Measurements from ENCODE around the gene FETUB. TPM values are rescaled to one million over a fixed set of nuclear protein-coding genes. Genes with fewer than 3 reads are reported as not detected.
"Not testable (repeated sequence)": the region's sequence is repeated elsewhere in the genome, so short reads cannot be mapped to it uniquely, and the experiment has no call there.

FETUB gene
- total and polyA plus RNA-seq, 9 donors: 0.04 to 0.55 (median 0.12) TPM; not detected in 4

GRCh38 chr3:186693843-186694242 is 53.6 kb downstream of the FETUB start:
- no CpG with 5 or more reads among the region's 3 CpGs for WGBS (ENCODE audit: insufficient coverage)
- Histone ChIP-seq H3K36me3 (ENCODE audit: control insufficient read depth, insufficient read depth, low read length) (no peaks in the 10 kb centered on the region), H3K4me3 (ENCODE audit: low read length) (no peak overlapping the region), H3K27ac (ENCODE audit: low read length) (no peak overlapping the region), H3K9me3 (replicated peaks; ENCODE audit: control insufficient read depth, low read depth, low read length) (no peaks in the 10 kb centered on the region), H3K4me1 (ENCODE audit: control insufficient read depth, insufficient read depth, low read length) (no peaks in the 10 kb centered on the region), H3K27me3 (ENCODE audit: control insufficient read depth, insufficient read depth, low read length) (no peaks in the 10 kb centered on the region)
- DNase-seq: no peak

GRCh38 chr3:186694288-186695032 is 54.3 kb downstream of the FETUB start:
- H3K9me3 ChIP-seq (replicated peaks; ENCODE audit: control insufficient read depth, low read depth, low read length): no peaks in the 10 kb centered on the region
- no peaks in the 10 kb centered on the region for H3K4me1 ChIP-seq (ENCODE audit: control insufficient read depth, insufficient read depth, low read length)
- WGBS (ENCODE audit: insufficient coverage): 73% methylated on average over 4 of the region's 6 CpGs
- no peak overlapping the region for H3K27ac ChIP-seq (ENCODE audit: low read length)
- H3K36me3 ChIP-seq (ENCODE audit: control insufficient read depth, insufficient read depth, low read length): no peaks in the 10 kb centered on the region
- no peak for DNase-seq
- H3K27me3 ChIP-seq (ENCODE audit: control insufficient read depth, insufficient read depth, low read length): no peaks in the 10 kb centered on the region
- no peak overlapping the region for H3K4me3 ChIP-seq (ENCODE audit: low read length)

- Histone ChIP-seq H3K4me1 (ENCODE audit: control insufficient read depth, insufficient read depth, low read length) (no peaks in the 10 kb centered on the region), H3K36me3 (ENCODE audit: control insufficient read depth, insufficient read depth, low read length) (no peaks in the 10 kb centered on the region), H3K9me3 (replicated peaks; ENCODE audit: control insufficient read depth, low read depth, low read length) (no peaks in the 10 kb centered on the region), H3K27me3 (ENCODE audit: control insufficient read depth, insufficient read depth, low read length) (no peaks in the 10 kb centered on the region), H3K27ac (ENCODE audit: low read length) (no peak overlapping the region), H3K4me3 (ENCODE audit: low read length) (no peak overlapping the region)
- no CpG with 5 or more reads among the region's 2 CpGs for WGBS (ENCODE audit: insufficient coverage)
- DNase-seq: no peak
Observed at GRCh38 chr3:186696522-186696921, 56.3 kb downstream of the FETUB start.

GRCh38 chr3:186697510-186697909 is 57.3 kb downstream of the FETUB start:
- no peaks in the 10 kb centered on the region for H3K9me3 ChIP-seq (replicated peaks; ENCODE audit: control insufficient read depth, low read depth, low read length)
- no peaks in the 10 kb centered on the region for H3K4me1 ChIP-seq (ENCODE audit: control insufficient read depth, insufficient read depth, low read length)
- no peak for DNase-seq
- no peaks in the 10 kb centered on the region for H3K36me3 ChIP-seq (ENCODE audit: control insufficient read depth, insufficient read depth, low read length)
- no peak overlapping the region for H3K4me3 ChIP-seq (ENCODE audit: low read length)
- no peaks in the 10 kb centered on the region for H3K27me3 ChIP-seq (ENCODE audit: control insufficient read depth, insufficient read depth, low read length)
- H3K27ac ChIP-seq (ENCODE audit: low read length): no peak overlapping the region
- 65% methylated on average over 3 of the region's 4 CpGs for WGBS (ENCODE audit: insufficient coverage)

DNA sequence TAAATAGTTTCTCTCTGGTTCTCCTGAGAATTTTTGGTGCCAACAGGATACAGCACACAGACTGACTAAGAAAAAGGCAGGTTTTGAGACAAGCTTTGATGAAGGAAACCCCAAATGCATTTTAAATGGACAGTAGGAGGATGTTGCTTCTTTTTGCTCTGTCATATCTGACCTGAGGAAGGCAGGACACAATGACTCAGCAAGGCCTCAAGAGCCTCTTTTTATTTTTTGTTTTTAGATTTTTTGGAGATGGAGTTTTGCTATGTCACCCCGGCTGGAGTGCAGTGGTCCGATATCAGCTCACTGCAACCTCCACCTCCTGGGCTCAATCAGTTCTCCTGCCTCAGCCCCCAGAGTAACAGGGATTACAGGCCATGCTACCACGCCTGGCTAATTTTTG is 60.1 kb downstream of the FETUB start:
- WGBS (ENCODE audit: insufficient coverage): 73% methylated on average over 3 of the region's 3 CpGs
- Histone ChIP-seq H3K4me3 (ENCODE audit: low read length) (no peak overlapping the region), H3K36me3 (ENCODE audit: control insufficient read depth, insufficient read depth, low read length) (no peaks in the 10 kb centered on the region), H3K9me3 (replicated peaks; ENCODE audit: control insufficient read depth, low read depth, low read length) (no peaks in the 10 kb centered on the region), H3K4me1 (ENCODE audit: control insufficient read depth, insufficient read depth, low read length) (no peaks in the 10 kb centered on the region), H3K27me3 (ENCODE audit: control insufficient read depth, insufficient read depth, low read length) (no peaks in the 10 kb centered on the region), H3K27ac (ENCODE audit: low read length) (no peak overlapping the region)
- DNase-seq: no peak

- not testable (repeated sequence) for H3K36me3 ChIP-seq (ENCODE audit: control insufficient read depth, insufficient read depth, low read length); H3K27ac ChIP-seq (ENCODE audit: low read length); H3K27me3 ChIP-seq (ENCODE audit: control insufficient read depth, insufficient read depth, low read length); H3K9me3 ChIP-seq (replicated peaks; ENCODE audit: control insufficient read depth, low read depth, low read length); DNase-seq; H3K4me3 ChIP-seq (ENCODE audit: low read length); H3K4me1 ChIP-seq (ENCODE audit: control insufficient read depth, insufficient read depth, low read length)
Observed at GRCh38 chr3:186702451-186702850, 62.3 kb downstream of the FETUB start.

Other genes with a start within 250 kb of the FETUB start
- 2.5 TPM for gene CRYGS, start 96.0 kb upstream of the FETUB start, total RNA-seq
- 1 to 10 TPM; 1.3 to 4.3 (median 2.2) TPM for gene CRYGS, start 96.0 kb upstream of the FETUB start, polyA plus RNA-seq (ENCODE audit: insufficient read depth in 1 of 8, insufficient read length in 8 of 8, low replicate concordance in 1 of 8)
- gene TBCCD1, start 73.1 kb upstream of the FETUB start, total RNA-seq: 13.3 TPM
- gene TBCCD1, start 73.1 kb upstream of the FETUB start, polyA plus RNA-seq (ENCODE audit: insufficient read depth in 1 of 8, insufficient read length in 8 of 8, low replicate concordance in 1 of 8): 10 to 100 TPM in 7 of 8 donors, 1 to 10 TPM in 1; 8.5 to 14.3 (median 10.9) TPM
- gene DNAJB11, start 69.7 kb upstream of the FETUB start, total RNA-seq: 30.3 TPM
- 10 to 100 TPM; 36.6 to 49.7 (median 40.7) TPM for gene DNAJB11, start 69.7 kb upstream of the FETUB start, polyA plus RNA-seq (ENCODE audit: insufficient read depth in 1 of 8, insufficient read length in 8 of 8, low replicate concordance in 1 of 8)
- 0.75 TPM for gene AHSG, start 27.3 kb upstream of the FETUB start, total RNA-seq
- 10 to 100 TPM in 1 of 8 donors, 1 to 10 TPM in 1, under 1 TPM in 4, not detected in 2; 0.10 to 22.3 (median 0.22) TPM for gene AHSG, start 27.3 kb upstream of the FETUB start, polyA plus RNA-seq (ENCODE audit: insufficient read depth in 1 of 8, insufficient read length in 8 of 8, low replicate concordance in 1 of 8)
- gene HRG, start 25.6 kb downstream of the FETUB start, total RNA-seq: 0.04 TPM
- gene HRG, start 25.6 kb downstream of the FETUB start, polyA plus RNA-seq (ENCODE audit: insufficient read depth in 1 of 8, insufficient read length in 8 of 8, low replicate concordance in 1 of 8): under 1 TPM in 4 of 8 donors, not detected in 4; 0.03 to 0.53 (median 0.18) TPM
- 0.13 TPM for gene KNG1, start 77.0 kb downstream of the FETUB start, total RNA-seq
- 1 to 10 TPM in 1 of 8 donors, under 1 TPM in 3, not detected in 4; 0.05 to 1.5 (median 0.59) TPM for gene KNG1, start 77.0 kb downstream of the FETUB start, polyA plus RNA-seq (ENCODE audit: insufficient read depth in 1 of 8, insufficient read length in 8 of 8, low replicate concordance in 1 of 8)
- 593 TPM for gene EIF4A2, start 143.2 kb downstream of the FETUB start, total RNA-seq
- gene EIF4A2, start 143.2 kb downstream of the FETUB start, polyA plus RNA-seq (ENCODE audit: insufficient read depth in 1 of 8, insufficient read length in 8 of 8, low replicate concordance in 1 of 8): 100 to 1,000 TPM; 477 to 568 (median 540) TPM
- 24.0 TPM for gene RFC4, start 166.1 kb downstream of the FETUB start, total RNA-seq
- 10 to 100 TPM; 21.1 to 30.7 (median 26.3) TPM for gene RFC4, start 166.1 kb downstream of the FETUB start, polyA plus RNA-seq (ENCODE audit: insufficient read depth in 1 of 8, insufficient read length in 8 of 8, low replicate concordance in 1 of 8)
- not detected for gene ADIPOQ, start 202.3 kb downstream of the FETUB start, total RNA-seq
- gene ADIPOQ, start 202.3 kb downstream of the FETUB start, polyA plus RNA-seq (ENCODE audit: insufficient read depth in 1 of 8, insufficient read length in 8 of 8, low replicate concordance in 1 of 8): under 1 TPM in 5 of 8 donors, not detected in 3; 0.02 to 0.04 (median 0.04) TPM

Data from muscle of leg (tissue), 11 donors.